NCI-H1048 (cell line): ENCODE data around the gene MPP4.

Experiments used
- DNase-seq: peaks from one replicate; lab custom pipeline; 2025; lab: John Stamatoyannopoulos, UW

Gene MPP4

GRCh38 chr2:201698588-201699226 lies at the start of gene MPP4:
Gene MPP4, minus strand, starts transcription at chr2:201698644. Its CDS starts 4,690 bp downstream, at chr2:201693954.
- no peak for DNase-seq

- DNase-seq = no peak
Observed at GRCh38 chr2:201746551-201746950, 48.1 kb upstream of the MPP4 start.

- no peak for DNase-seq
Observed at GRCh38 chr2:201735486-201735885, 37.0 kb upstream of the MPP4 start.

GRCh38 chr2:201734111-201734510 lies 35.7 kb upstream of the MPP4 start:
- no peak for DNase-seq

- DNase-seq = no peak
Observed at GRCh38 chr2:201733544-201733943, 35.1 kb upstream of the MPP4 start.

- DNase-seq = no peak
Observed at GRCh38 chr2:201730651-201731285, 32.3 kb upstream of the MPP4 start.

GRCh38 chr2:201715459-201715858 lies 17.0 kb upstream of the MPP4 start:
- DNase-seq = no peak

- no peak for DNase-seq
Observed at GRCh38 chr2:201712726-201713125, 14.3 kb upstream of the MPP4 start.

- DNase-seq = no peak
Observed at GRCh38 chr2:201709747-201710146, 11.3 kb upstream of the MPP4 start.

- DNase-seq = no peak
Observed at GRCh38 chr2:201709049-201709448, 10.6 kb upstream of the MPP4 start.

- no peak for DNase-seq
Observed at GRCh38 chr2:201707753-201708152, 9.3 kb upstream of the MPP4 start.

- no peak for DNase-seq
Observed at GRCh38 chr2:201707142-201707541, 8.7 kb upstream of the MPP4 start.

GRCh38 chr2:201704536-201704935 lies 6.1 kb upstream of the MPP4 start:
- DNase-seq = no peak

GRCh38 chr2:201701646-201702045 lies 3.2 kb upstream of the MPP4 start:
- no peak for DNase-seq

GRCh38 chr2:201699416-201699815 lies 972 bp upstream of the MPP4 start:
- no peak for DNase-seq

- no peak for DNase-seq
Observed at GRCh38 chr2:201697899-201698298, 545 bp downstream of the MPP4 start.

- no peak for DNase-seq
Observed at GRCh38 chr2:201696151-201696659, 2.2 kb downstream of the MPP4 start.

GRCh38 chr2:201685156-201685555 lies 13.3 kb downstream of the MPP4 start:
- DNase-seq = no peak

GRCh38 chr2:201680743-201681142 lies 17.7 kb downstream of the MPP4 start:
- no peak for DNase-seq

GRCh38 chr2:201678401-201678800 lies 20.0 kb downstream of the MPP4 start:
- DNase-seq = no peak

- DNase-seq = no peak
Observed at GRCh38 chr2:201675454-201675853, 23.0 kb downstream of the MPP4 start.

- no peak for DNase-seq
Observed at GRCh38 chr2:201674794-201675193, 23.6 kb downstream of the MPP4 start.

- DNase-seq = no peak
Observed at GRCh38 chr2:201674298-201674697, 24.1 kb downstream of the MPP4 start.

GRCh38 chr2:201673546-201673945 lies 24.9 kb downstream of the MPP4 start:
- no peak for DNase-seq
